Mesodermal cell (in vitro differentiated cells): ENCODE data around the gene EHMT1.

Experiments
- H3K27ac ChIP-seq: 2 replicates; pipeline ENCODE4 v1.7.0; 2013; ENCODE audit warnings: mild to moderate bottlenecking, low read depth, low read length, moderate library complexity; ENCODE audit not compliant: severe bottlenecking
- H3K36me3 ChIP-seq: 2 replicates; pipeline ENCODE4 v1.7.1; 2013; ENCODE audit warnings: mild to moderate bottlenecking, low read length, moderate library complexity; ENCODE audit not compliant: control insufficient read depth, insufficient read depth
- H3K4me1 ChIP-seq: one replicate; pipeline ENCODE4 v1.7.1; 2013; ENCODE audit warnings: mild to moderate bottlenecking, low read length; ENCODE audit not compliant: insufficient read depth, control insufficient read depth, poor library complexity, severe bottlenecking
- H3K4me3 ChIP-seq: 2 replicates; pipeline ENCODE4 v1.7.0; 2013; ENCODE audit warnings: low read length, control low read depth, mild to moderate bottlenecking; ENCODE audit not compliant: insufficient read depth, poor library complexity, severe bottlenecking; ENCODE audit errors: extremely low read depth
- H3K9me3 ChIP-seq: 2 replicates; pipeline ENCODE4 v1.7.1; 2013; ENCODE audit warnings: mild to moderate bottlenecking, low read length, moderate library complexity; ENCODE audit not compliant: control insufficient read depth
- WGBS, 2 experiments: methylation state at CpG; one replicate each; pipeline ENCODE4 v1.1.5; 2013; ENCODE audit warnings: missing lambda C conversion rate in 2 of 2; ENCODE audit not compliant: insufficient coverage in 2 of 2; 5-methylcytosine and 5-hydroxymethylcytosine counted together

The EHMT1 gene

DNA sequence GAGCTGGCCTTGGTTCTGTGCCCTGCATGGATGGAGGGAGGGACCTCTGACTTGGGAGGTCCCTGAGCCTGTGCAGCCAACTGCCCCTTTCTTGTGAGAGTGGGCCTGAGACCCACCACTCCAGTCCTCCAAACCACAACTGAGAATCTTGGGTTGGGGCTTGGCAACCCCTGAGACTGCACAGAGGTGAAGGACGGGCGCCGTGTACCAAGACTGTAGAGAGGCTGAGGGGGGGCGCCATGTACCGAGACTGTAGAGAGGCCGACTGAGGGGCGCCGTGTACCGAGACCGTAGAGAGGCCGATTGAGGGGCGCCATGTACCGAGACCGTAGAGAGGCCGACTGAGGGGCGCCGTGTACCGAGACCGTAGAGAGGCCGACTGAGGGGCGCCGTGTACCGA is 199.5 kb downstream of the EHMT1 start:
- whole genome bisulfite sequencing, 2 experiments, result no CpG with 5 or more reads among the region's 23 CpGs
- H3K27ac ChIP-seq, result no peak overlapping the region
- H3K36me3 ChIP-seq, result peaks cover 77% of the 10 kb centered on the region

DNA sequence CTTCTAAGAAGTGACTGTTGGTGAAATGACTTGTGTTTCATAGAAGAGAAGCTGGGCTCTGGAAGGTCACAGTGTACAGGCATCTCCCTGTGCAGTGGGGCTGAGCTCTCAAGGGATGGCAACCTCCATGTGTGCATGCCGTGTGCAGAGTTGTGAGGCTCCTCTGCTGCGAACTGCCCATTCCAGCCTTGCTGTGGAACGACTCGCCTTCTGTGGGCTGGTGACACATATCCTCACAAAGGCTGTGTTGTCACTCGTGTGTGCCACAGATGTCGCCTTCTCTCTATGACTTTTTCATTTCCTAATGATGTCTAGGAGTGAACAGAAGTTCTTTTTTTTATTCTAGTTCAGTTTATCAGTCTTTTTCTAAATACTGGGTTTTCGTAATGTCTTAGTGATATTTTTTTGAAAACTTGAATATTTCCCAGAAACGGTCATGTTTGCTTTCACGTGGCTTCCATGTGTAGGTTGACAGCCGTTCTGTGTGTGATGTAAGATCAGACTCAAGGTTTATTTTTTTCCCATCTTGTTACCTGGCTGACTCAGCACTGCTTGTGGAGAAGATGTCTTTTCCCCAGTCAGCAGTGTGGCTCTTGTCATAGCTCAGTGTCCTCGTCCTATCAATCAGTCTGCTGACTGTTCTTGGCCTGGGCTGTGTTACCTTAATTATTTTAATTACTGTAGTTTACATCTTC is 201.5 kb downstream of the EHMT1 start:
- 87 to 95% methylated on average over 9 of the region's 11 CpGs for WGBS, 2 experiments
- peaks cover 80% of the 10 kb centered on the region for H3K36me3 ChIP-seq
- peaks cover 7% of the 10 kb centered on the region for H3K9me3 ChIP-seq
- H3K4me3 ChIP-seq, result no peak overlapping the region
- no peaks in the 10 kb centered on the region for H3K4me1 ChIP-seq
- H3K27ac ChIP-seq, result no peak overlapping the region

More for the DNA sequence above, 199.5 kb downstream of the EHMT1 start:
- peaks cover 6% of the 10 kb centered on the region for H3K9me3 ChIP-seq
- no peaks in the 10 kb centered on the region for H3K4me1 ChIP-seq
- H3K4me3 ChIP-seq, result no peak overlapping the region

DNA sequence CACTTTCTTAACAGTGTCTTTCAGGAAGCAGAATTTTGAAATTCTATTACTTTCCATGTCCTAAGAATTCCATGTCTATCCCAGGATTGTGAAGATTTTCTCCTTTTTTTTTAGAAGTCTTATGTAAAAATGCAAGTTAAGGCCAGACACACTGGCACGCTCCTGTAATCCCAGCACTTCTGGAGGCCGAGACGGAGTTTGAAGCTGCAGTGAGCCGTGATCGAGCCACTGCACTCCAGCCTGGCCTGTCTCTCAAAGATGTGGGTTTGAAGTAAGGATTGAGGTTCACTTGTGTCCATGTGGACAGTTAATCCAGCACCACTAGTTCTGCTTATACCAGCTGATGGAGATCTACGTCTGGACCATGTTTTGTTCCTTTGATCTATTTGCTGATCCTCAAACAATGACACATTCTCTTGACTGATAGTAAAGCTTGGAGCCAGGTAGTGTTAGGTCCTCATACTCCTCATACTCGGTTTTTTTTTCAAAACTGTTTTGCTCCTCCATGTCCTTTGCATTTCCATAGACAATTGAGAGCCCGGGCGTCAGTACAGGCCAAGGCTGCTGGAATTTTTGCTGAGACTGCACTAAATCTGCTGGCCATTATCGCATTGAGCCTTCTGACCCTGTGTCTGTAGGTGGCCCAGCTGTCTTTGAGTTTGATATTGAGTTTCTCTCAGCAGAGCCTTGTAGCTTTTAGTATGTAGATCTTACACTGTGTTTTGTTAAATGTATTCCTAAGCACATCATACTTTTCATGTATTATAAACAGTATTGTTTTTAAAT is 205.4 kb downstream of the EHMT1 start:
- H3K4me3 ChIP-seq, result no peak overlapping the region
- H3K9me3 ChIP-seq, result peaks cover 6% of the 10 kb centered on the region
- 91 to 96% methylated on average over 10 of the region's 10 CpGs for WGBS, 2 experiments
- no peak overlapping the region for H3K27ac ChIP-seq
- H3K4me1 ChIP-seq, result no peaks in the 10 kb centered on the region
- H3K36me3 ChIP-seq, result peaks cover 79% of the 10 kb centered on the region

DNA sequence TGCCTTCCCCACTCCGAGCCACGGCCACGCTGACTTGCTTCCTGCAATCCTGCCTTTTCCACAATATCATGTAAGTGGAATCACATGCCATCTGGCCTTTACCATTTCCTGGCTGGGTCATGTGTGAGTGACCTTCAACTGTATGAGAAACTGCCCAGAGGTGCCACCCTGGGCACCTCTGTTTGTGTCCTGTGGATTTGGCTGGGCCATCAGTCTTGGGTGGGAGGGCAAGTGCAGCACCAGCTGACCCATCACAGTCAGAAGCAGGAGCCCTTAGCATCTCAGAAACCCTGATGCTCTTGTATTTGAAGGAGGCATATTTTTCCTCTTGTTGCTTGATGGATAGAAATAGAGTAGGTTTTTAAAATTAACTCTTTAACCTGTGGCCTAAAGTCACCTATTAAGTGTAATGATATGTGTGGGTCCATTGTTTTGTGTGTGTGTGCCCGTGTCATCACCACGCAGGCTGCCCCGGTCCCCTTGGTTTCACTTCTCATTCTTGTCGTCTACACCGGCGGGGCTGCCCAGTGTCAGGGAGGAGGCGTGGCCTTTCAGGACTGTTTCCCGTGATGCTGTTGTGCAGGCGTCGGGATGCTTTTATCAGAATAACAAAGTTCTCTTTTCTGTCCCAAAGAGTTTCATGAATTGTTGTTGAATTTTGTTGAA is 206.7 kb downstream of the EHMT1 start:
- H3K27ac ChIP-seq, result no peak overlapping the region
- H3K36me3 ChIP-seq, result peaks cover 80% of the 10 kb centered on the region
- no peaks in the 10 kb centered on the region for H3K4me1 ChIP-seq
- H3K4me3 ChIP-seq, result no peak overlapping the region
- 94 to 100% methylated on average over 6 to 8 of the region's 13 CpGs for WGBS, 2 experiments
- H3K9me3 ChIP-seq, result peaks cover 6% of the 10 kb centered on the region

DNA sequence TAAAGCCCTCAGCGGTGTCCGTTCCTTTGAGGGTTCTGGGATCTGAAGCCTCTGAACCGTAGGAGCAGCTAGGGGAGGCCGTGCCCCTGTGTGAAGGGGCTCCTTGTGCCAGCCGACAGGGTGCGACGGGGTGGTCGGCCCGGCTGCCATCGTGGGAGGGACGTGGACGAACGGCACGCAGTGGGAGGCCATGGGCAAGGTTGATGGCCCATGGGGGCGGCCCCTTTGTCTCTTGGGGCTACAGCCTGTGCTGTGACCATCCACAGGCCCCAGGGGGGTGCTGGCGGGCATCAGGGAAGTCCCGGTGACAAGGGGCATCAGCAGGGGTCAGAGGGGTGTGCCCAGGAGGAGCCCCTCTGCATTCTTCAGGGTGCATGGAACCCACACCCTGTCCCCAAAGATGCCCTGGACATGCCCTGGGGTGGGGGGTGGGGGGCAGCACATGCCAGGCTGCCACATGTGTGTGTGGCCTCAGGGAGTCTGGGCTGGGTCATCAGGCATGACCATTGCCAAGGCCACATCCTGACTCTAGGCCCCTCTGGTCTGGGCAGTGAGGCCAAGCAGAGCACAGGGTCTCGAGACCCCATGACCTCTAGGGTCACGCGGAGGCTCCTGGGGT is 209.2 kb downstream of the EHMT1 start:
- H3K27ac ChIP-seq, result no peak overlapping the region

DNA sequence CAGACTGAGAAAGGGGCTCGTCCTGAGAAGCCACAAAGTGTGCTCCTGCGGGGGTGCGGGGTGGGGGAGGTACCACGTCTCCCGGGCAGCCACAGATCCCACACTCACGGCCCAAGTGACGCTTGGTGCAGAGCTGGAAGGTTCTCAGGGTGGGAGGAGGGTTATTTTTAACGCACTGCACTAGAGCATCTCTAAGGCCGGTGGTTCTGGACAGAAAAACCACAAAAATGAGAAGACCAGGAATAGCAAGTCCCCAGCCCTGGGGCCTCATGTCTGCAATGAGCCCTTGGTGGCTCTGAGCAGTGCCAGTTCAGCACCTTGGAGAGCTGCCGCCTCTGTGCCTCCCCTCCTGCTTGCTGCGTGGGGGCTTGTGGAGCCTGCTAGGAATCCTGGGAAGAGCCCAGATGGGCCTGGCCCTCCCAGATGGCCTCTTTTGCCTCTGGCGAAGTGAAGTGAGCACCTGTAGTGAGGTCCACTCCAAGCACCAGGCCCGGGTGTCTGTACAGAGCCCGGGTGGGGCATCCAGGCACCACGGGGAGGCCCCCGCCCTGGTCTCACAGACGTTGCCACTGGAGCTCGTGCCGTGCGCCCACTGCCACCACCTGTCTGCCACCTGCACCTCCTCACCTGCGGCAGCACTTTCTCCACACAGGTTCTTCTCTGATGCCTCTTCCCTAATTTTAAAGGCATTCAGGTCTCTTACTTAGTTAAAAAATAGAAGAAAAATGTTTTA is 209.9 kb downstream of the EHMT1 start:
- Histone ChIP-seq H3K27ac (no peak overlapping the region), H3K4me3 (no peak overlapping the region), H3K9me3 (peaks cover 6% of the 10 kb centered on the region), H3K36me3 (peaks cover 84% of the 10 kb centered on the region), H3K4me1 (no peaks in the 10 kb centered on the region)
- 85 to 89% methylated on average over 16 of the region's 21 CpGs for WGBS, 2 experiments

More for the DNA sequence above, 209.2 kb downstream of the EHMT1 start:
- Histone ChIP-seq H3K4me1 (no peaks in the 10 kb centered on the region), H3K9me3 (peaks cover 6% of the 10 kb centered on the region), H3K36me3 (peaks cover 78% of the 10 kb centered on the region), H3K4me3 (no peak overlapping the region)
- 93 to 98% methylated on average over 16 to 20 of the region's 20 CpGs for WGBS, 2 experiments

DNA sequence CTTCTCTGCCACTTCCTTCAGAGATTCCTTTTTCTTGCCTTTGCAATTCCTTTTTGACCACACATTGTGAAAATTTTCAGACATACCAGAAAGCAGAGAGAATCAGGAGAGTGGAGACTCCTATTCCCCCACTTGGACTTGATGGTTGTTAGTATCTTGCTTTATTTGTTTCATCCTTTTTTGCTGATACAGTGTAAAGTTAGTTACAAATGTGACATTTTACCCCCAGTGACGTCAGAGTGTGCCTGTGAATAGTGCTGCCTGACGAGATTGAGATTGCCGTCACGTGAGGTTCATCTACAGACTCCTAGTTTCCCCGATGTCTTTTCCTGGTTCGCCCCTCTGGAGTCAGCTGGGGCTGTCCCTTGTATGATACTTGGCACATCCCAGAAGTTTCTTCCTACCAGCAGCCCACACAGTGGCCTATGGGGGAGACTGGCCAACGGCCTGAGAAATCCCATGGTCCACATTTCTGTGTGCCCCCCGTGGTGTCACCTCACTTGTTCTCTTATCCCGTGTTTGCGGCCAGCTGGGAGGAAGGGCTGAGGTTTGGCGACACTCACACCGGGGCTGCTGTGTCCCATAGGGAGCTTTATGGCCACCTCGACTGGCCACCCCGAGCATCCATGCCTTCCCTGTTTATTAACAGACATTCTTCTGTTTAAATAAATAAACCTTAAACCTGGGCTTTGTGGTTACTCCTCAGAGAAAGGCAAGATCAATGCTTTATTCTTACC is 210.6 kb downstream of the EHMT1 start:
- H3K36me3 ChIP-seq, result peaks cover 84% of the 10 kb centered on the region
- no peaks in the 10 kb centered on the region for H3K4me1 ChIP-seq
- H3K4me3 ChIP-seq, result no peak overlapping the region
- H3K9me3 ChIP-seq, result peaks cover 6% of the 10 kb centered on the region
- H3K27ac ChIP-seq, result no peak overlapping the region
- WGBS, 2 experiments, result 95 to 98% methylated on average over 10 to 11 of the region's 14 CpGs

DNA sequence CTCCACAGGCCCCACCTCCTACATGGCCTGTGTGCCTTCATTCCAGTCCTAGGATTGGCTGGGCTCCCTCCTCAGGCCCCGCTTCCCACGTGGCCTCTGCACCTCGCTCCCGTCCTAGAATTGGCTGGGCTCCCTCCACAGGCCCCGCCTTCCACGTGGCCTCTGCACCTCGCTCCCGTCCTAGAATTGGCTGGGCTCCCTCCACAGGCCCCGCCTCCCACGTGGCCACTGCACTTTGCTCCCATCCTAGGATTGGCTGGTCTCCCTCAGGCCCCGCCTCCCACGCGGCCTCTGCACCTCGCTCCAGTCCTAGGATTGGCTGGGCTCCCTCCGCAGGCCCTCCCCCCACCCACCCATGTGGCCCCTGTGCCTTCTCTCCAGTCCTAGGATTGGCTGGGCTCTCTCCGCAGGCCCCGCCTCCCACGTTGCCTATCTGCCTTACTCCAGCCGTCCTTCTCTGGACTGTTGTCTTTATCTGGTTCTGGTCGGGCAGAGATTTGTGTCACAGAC is 213.4 kb downstream of the EHMT1 start:
- Histone ChIP-seq H3K9me3 (no peaks in the 10 kb centered on the region), H3K4me1 (no peaks in the 10 kb centered on the region), H3K27ac (no peak overlapping the region), H3K36me3 (peaks cover 84% of the 10 kb centered on the region), H3K4me3 (no peak overlapping the region)
- 94 to 96% methylated on average over 12 to 20 of the region's 20 CpGs for WGBS, 2 experiments

DNA sequence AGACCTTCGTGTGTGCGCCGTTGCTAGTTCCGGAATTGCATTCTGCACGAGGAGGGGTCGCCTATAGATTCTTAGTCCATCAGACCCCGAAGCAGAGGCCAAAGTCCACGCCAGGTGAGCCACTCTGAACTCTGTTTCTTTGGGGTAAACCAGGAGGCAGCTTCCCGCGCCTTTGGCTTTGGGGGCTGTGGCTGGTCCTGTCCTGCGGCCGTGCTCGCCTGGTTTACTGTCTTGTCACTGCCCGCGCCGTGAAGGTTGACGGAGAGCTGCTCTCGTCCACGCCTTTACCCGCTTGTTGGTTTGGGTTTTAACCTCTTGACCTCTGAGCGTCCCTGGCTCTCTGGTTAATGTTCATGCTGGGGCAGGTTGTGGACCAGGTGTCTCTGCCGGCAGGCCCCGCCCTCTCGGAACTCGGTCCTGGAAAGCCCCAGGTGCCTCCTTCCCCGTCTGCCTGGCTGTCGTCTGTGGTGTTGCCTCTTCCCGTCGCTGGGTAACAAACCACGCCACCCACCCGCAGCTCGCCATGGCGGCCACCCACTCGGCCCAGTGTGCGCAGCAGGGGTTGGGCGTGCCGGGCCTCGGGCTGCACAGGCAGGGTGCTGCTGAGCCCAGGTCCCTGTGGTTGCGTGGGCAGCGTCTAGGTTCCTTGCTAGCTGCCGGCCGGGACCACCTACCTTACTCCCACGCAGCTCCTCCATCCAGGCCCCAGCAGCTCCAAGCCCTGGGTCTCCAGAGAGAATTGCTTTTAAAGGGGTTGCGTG is 214.2 kb downstream of the EHMT1 start:
- H3K36me3 ChIP-seq, result peaks cover 83% of the 10 kb centered on the region

More for the DNA sequence above, 214.2 kb downstream of the EHMT1 start:
- no peak overlapping the region for H3K4me3 ChIP-seq
- H3K9me3 ChIP-seq, result no peaks in the 10 kb centered on the region
- 95 to 97% methylated on average over 37 to 44 of the region's 44 CpGs for WGBS, 2 experiments
- H3K27ac ChIP-seq, result no peak overlapping the region
- H3K4me1 ChIP-seq, result no peaks in the 10 kb centered on the region
